Activated B cell treated with CpG ODN at 0.5 μM for 24 hours (primary cell): Measurements from ENCODE around the gene CDCA7L. TPM values are rescaled to one million over a fixed set of nuclear protein-coding genes. Genes with fewer than 3 reads are reported as not detected.

Experiments
- ATAC-seq: fragments of 200-7000 bp; cut with Tn5 transposase; one replicate; pipeline ENCODE4 v1.10.0; 2021; ENCODE audit warnings: low read depth, mild to moderate bottlenecking, moderate library complexity
- CTCF ChIA-PET: fragments of 350-600 bp; sonication (Branson Sonifier 250); formaldehyde crosslinking; loops from one replicate; lab custom pipeline; 2021; ENCODE audit warnings: antibody characterized with exemption; lab: Charles Lee
- POLR2A ChIA-PET: fragments of 350-600 bp; sonication (Branson Sonifier 250); formaldehyde crosslinking; loops from one replicate; lab custom pipeline; 2021; ENCODE audit warnings: antibody characterized with exemption; lab: Charles Lee
- DNase-seq: peaks from one replicate; pipeline ENCODE4 v3.0.0; 2022
- H3K27ac Mint-ChIP-seq: one replicate; pipeline ENCODE4 v1.8.0; 2020; ENCODE audit warnings: mixed read lengths
- H3K27me3 Mint-ChIP-seq: one replicate; pipeline ENCODE4 v1.8.0; 2021; ENCODE audit warnings: mixed read lengths
- H3K36me3 Mint-ChIP-seq: one replicate; pipeline ENCODE4 v1.8.0; 2021; ENCODE audit warnings: low read depth, mixed read lengths
- H3K4me1 Mint-ChIP-seq: one replicate; pipeline ENCODE4 v1.8.0; 2021; ENCODE audit warnings: mixed read lengths
- H3K4me3 Mint-ChIP-seq: one replicate; pipeline ENCODE4 v1.8.0; 2020; ENCODE audit warnings: mild to moderate bottlenecking, mixed read lengths
- H3K9me3 Mint-ChIP-seq: one replicate; pipeline ENCODE4 v1.8.0; 2020; ENCODE audit warnings: mixed read lengths
- intact Hi-C: fragments of 100-400 bp; cut with micrococcal nuclease; formaldehyde crosslinking; loops from one replicate; pipeline ENCODE4 v1.15.1; 2024
- total RNA-seq: library from RNA; stranded (reverse); gene quantifications from 2 replicates; pipeline ENCODE4 v1.2.3, GENCODE V29; 2022
- TF ChIP-seq, protein P1 (sequence below): fragments of 200-600 bp; IDR thresholded peaks from one replicate; pipeline ENCODE4 v1.8.0; 2022; ENCODE audit warnings: antibody characterized with exemption, mild to moderate bottlenecking

Gene CDCA7L
- total RNA-seq, 1 donor from 2014 or later: 69.8 TPM

DNA sequence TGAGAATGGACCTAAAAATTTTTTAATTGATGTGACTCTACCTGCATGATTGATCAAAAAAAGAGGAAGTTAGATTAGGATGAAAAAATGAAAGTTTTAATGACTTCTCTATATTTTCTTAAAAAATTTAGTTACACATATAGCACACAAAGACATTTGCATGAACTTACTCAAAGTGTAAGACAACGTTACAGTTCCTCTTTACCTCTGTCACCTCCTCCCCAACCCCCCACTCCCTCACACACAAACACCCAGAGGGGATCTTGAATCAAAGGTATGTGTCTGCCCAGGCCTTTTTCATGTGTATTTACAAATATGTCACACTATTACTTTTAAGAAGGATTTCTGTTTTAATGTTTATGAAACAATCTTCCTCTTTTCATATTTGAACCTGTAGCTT is 20.6 kb upstream of the CDCA7L start:
- H3K27ac Mint-ChIP-seq: peak overlapping the region; percentile 87
- H3K4me3 Mint-ChIP-seq: peak overlapping the region; percentile 66
- no peaks in the 10 kb centered on the region for H3K9me3 Mint-ChIP-seq
- POLR2A ChIA-PET: interaction anchor here (6.4 kb wide), 1 partner anchor 20 kb away, joined by 70 read pairs; the partner anchor contains the start of gene CDCA7L
- no peaks in the 10 kb centered on the region for H3K27me3 Mint-ChIP-seq
- ATAC-seq (peak; percentile 97), DNase-seq (peak; percentile 31)
- CTCF ChIA-PET: interaction anchor here (1.1 to 1.4 kb wide), 2 partner anchors 20 to 21 kb away, joined by 3 to 5 read pairs; partner anchors contain the start of gene CDCA7L
- no peaks in the 10 kb centered on the region for H3K36me3 Mint-ChIP-seq
- intact Hi-C loops: loop anchor here (1.0 to 5.0 kb wide), 6 partner anchors 21 to 1216 kb away; partner anchors contain the start of genes CDCA7L and NUP42
- TF ChIP-seq, protein P1, sequence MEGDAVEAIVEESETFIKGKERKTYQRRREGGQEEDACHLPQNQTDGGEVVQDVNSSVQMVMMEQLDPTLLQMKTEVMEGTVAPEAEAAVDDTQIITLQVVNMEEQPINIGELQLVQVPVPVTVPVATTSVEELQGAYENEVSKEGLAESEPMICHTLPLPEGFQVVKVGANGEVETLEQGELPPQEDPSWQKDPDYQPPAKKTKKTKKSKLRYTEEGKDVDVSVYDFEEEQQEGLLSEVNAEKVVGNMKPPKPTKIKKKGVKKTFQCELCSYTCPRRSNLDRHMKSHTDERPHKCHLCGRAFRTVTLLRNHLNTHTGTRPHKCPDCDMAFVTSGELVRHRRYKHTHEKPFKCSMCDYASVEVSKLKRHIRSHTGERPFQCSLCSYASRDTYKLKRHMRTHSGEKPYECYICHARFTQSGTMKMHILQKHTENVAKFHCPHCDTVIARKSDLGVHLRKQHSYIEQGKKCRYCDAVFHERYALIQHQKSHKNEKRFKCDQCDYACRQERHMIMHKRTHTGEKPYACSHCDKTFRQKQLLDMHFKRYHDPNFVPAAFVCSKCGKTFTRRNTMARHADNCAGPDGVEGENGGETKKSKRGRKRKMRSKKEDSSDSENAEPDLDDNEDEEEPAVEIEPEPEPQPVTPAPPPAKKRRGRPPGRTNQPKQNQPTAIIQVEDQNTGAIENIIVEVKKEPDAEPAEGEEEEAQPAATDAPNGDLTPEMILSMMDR: no peak
- peaks cover 63% of the 10 kb centered on the region for H3K4me1 Mint-ChIP-seq

DNA sequence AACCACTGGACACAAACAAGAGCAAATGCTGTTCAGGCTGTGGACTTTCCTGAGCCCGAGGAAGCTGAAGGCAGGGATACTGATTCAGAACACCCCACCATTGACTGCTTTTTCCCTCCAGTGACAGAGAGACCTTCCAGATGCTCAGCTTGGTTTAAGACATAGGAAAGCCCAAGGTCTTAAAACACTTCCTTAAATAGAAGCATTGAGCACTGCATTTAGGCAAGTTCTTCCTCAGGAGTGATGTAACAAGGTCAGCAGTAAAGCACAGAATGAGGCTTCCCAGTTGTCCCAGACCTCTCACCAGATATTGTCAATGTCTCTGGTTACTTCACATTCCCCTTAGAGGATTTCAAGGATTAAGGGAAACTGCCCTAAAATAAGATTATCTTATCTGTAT is 19.6 kb upstream of the CDCA7L start:
- TF ChIP-seq, protein P1: no peak
- H3K36me3 Mint-ChIP-seq: no peaks in the 10 kb centered on the region
- H3K27ac Mint-ChIP-seq: peak overlapping the region; percentile 87
- peaks cover 64% of the 10 kb centered on the region for H3K4me1 Mint-ChIP-seq
- intact Hi-C loops: loop anchor here (5.0 kb wide), 1 partner anchor 1217 kb away; the partner anchor contains the start of gene NUP42
- no peaks in the 10 kb centered on the region for H3K27me3 Mint-ChIP-seq
- no peak for ATAC-seq
- ChIA-PET CTCF (interaction anchor here (0.7 to 1.1 kb wide), 2 partner anchors 9 to 19 kb away, joined by 3 read pairs; no protein-coding TSS in a partner anchor), POLR2A (interaction anchor here (6.4 kb wide), 1 partner anchor 19 kb away, joined by 70 read pairs; the partner anchor contains the start of gene CDCA7L)
- no peak for DNase-seq
- no peaks in the 10 kb centered on the region for H3K9me3 Mint-ChIP-seq
- H3K4me3 Mint-ChIP-seq: no peak overlapping the region

DNA sequence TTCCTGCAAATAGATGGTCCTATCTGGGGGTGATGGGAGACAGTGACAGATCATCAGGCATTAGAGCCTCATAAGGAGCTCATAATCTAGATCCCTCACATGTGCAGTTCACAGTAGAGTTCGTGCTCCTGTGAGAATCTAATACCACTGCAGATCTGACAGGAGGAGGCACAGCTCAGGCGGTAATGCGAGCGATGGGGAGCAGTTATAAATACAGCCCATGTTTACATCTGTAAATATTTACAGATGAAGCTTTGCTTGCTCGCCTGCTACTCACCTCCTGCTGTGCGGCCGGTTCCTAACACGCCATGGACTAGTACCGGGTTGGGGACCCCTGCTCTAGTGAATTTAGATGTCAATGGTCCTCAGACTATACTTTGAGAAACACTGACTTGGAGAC is 17.0 kb upstream of the CDCA7L start:
- Mint-ChIP-seq H3K4me3 (no peak overlapping the region), H3K9me3 (no peaks in the 10 kb centered on the region), H3K4me1 (peaks cover 66% of the 10 kb centered on the region), H3K36me3 (no peaks in the 10 kb centered on the region), H3K27ac (no peak overlapping the region), H3K27me3 (no peaks in the 10 kb centered on the region)
- TF ChIP-seq, protein P1: no peak
- intact Hi-C loops: no loop called here
- ChIA-PET POLR2A (interaction anchor here (0.6 to 6.4 kb wide), 3 partner anchors 17 to 64 kb away, joined by 3 to 70 read pairs (median 11); partner anchors contain the start of gene CDCA7L), CTCF (no interaction called here)
- no peak for DNase-seq
- ATAC-seq: no peak

DNA sequence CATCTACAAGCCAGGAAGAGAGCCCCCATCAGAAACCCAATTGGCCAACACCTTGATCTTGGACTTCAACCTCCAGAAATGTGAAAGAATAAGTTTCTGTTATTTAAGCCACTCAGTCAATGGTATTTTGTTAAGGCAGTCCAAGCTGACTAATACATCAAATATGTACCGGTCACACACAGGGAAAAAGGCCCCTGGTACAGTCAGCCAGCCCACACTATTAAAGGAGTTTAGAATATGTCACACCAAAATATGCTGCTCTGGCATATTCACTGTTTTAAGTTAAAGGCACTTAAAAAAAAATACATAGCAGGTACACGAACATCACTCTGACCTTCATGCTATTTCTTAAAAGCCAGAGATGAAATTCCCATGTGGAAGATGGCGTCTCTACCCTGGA is 15.2 kb upstream of the CDCA7L start:
- ATAC-seq (no peak), DNase-seq (no peak)
- Mint-ChIP-seq H3K4me3 (no peak overlapping the region), H3K36me3 (no peaks in the 10 kb centered on the region), H3K27ac (no peak overlapping the region), H3K9me3 (no peaks in the 10 kb centered on the region), H3K4me1 (peaks cover 52% of the 10 kb centered on the region), H3K27me3 (no peaks in the 10 kb centered on the region)
- ChIA-PET POLR2A (no interaction called here), CTCF (no interaction called here)
- intact Hi-C loops: no loop called here
- TF ChIP-seq, protein P1: no peak

DNA sequence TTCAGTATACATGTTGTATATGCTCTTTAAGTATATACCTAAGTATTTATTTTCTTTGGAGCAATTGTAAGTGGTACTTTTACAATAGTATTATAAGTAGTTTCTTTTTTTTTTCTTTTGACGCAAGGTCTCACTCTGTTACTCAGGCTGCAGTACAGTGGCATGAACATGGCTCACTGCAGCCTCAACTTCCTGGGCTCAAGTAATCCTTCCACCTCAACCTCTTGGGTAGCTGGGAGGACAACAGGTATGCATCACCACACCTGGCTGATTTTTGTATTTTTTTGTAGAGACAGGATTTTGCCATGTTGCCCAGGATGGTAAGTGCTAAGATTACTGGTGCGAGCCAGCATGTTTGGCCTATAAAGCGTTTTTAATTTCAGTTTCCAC is 13.7 kb upstream of the CDCA7L start:
- Mint-ChIP-seq H3K27me3 (no peaks in the 10 kb centered on the region), H3K4me3 (no peak overlapping the region), H3K9me3 (no peaks in the 10 kb centered on the region), H3K36me3 (no peaks in the 10 kb centered on the region), H3K4me1 (peaks cover 37% of the 10 kb centered on the region), H3K27ac (peak overlapping the region; percentile 66)
- ChIA-PET CTCF (no interaction called here), POLR2A (interaction anchor here (0.8 to 1.4 kb wide), 3 partner anchors 8 to 15 kb away, joined by 3 to 15 read pairs (median 6); partner anchors contain the start of gene CDCA7L)
- TF ChIP-seq, protein P1: no peak
- ATAC-seq: peak; percentile 31
- intact Hi-C loops: no loop called here
- DNase-seq: no peak
